Prostate gland (tissue), 2 donors: ENCODE measurements around the gene PARP14. TPM values are rescaled to one million over a fixed set of nuclear protein-coding genes. Genes with fewer than 3 reads are reported as not detected.
A peak's percentile ranks its signal among the peaks of the same experiment; 100 is the strongest.

Source experiments
- DNase-seq: peaks from one replicate; pipeline ENCODE4 v3.0.0-alpha.2; 2019; ENCODE audit warnings: low spot score
- H3K27ac ChIP-seq, 2 donors: fragments of 200-600 bp; sonication (generic); 2 replicates each; pipeline ENCODE4 v1.5.1; 2017 to 2019
- H3K27me3 ChIP-seq: fragments of 200-600 bp; sonication (generic); replicated peaks from 2 replicates; pipeline ENCODE4 v1.5.1; 2019; ENCODE audit not compliant: insufficient read depth
- H3K36me3 ChIP-seq, 2 donors: fragments of 200-600 bp; sonication (generic); 1 replicate in 1 of 2; 2 replicates in 1 of 2; pipeline versions ENCODE4 v1.5.1 to v1.8.1; 2017 to 2019
- H3K4me1 ChIP-seq: fragments of 200-600 bp; sonication (generic); replicated peaks from 2 replicates; pipeline ENCODE4 v1.5.1; 2019
- H3K4me3 ChIP-seq, 2 donors: fragments of 200-600 bp; sonication (generic); 2 replicates each; pipeline ENCODE4 v1.5.1; 2017 to 2019
- H3K9me3 ChIP-seq: fragments of 200-600 bp; sonication (generic); 2 replicates; pipeline ENCODE4 v1.5.1; 2017
- POLR2A ChIP-seq: fragments of 450-650 bp; IDR thresholded peaks from one replicate; pipeline ENCODE4 v1.6.1; 2016; ENCODE audit warnings: antibody characterized with exemption, mild to moderate bottlenecking
- POLR2AphosphoS5 ChIP-seq: sonication (generic); formaldehyde crosslinking; IDR thresholded peaks from one replicate; pipeline ENCODE4 v1.6.1; 2017; ENCODE audit warnings: antibody characterized with exemption
- WGBS: methylation state at CpG from one replicate; pipeline ENCODE4 v1.1.5; 2018; 5-methylcytosine and 5-hydroxymethylcytosine counted together
- intact Hi-C: fragments of 100-400 bp; cut with DNase I; formaldehyde crosslinking; loops from one replicate; pipeline ENCODE4 v1.14.2; 2022
- total RNA-seq, 2 donors: library from RNA; depleted of rRNA; stranded (reverse); fragments of >200 nt; gene quantifications; one replicate each; pipeline ENCODE4 v1.1.0, GENCODE V29; 2016
- TF ChIP-seq, protein P1 (sequence below), 4 experiments: fragments of 200-600 bp in 2 of 4; fragments of 450-650 bp in 2 of 4; sonication (generic) in 2 of 4; IDR thresholded peaks; 1 replicate in 3 of 4; 2 replicates in 1 of 4; pipeline ENCODE4 v1.5.1; 2016 to 2019; ENCODE audit warnings: antibody characterized with exemption in 4 of 4, mild to moderate bottlenecking in 2 of 4, moderate library complexity in 2 of 4

Gene PARP14, protein sequence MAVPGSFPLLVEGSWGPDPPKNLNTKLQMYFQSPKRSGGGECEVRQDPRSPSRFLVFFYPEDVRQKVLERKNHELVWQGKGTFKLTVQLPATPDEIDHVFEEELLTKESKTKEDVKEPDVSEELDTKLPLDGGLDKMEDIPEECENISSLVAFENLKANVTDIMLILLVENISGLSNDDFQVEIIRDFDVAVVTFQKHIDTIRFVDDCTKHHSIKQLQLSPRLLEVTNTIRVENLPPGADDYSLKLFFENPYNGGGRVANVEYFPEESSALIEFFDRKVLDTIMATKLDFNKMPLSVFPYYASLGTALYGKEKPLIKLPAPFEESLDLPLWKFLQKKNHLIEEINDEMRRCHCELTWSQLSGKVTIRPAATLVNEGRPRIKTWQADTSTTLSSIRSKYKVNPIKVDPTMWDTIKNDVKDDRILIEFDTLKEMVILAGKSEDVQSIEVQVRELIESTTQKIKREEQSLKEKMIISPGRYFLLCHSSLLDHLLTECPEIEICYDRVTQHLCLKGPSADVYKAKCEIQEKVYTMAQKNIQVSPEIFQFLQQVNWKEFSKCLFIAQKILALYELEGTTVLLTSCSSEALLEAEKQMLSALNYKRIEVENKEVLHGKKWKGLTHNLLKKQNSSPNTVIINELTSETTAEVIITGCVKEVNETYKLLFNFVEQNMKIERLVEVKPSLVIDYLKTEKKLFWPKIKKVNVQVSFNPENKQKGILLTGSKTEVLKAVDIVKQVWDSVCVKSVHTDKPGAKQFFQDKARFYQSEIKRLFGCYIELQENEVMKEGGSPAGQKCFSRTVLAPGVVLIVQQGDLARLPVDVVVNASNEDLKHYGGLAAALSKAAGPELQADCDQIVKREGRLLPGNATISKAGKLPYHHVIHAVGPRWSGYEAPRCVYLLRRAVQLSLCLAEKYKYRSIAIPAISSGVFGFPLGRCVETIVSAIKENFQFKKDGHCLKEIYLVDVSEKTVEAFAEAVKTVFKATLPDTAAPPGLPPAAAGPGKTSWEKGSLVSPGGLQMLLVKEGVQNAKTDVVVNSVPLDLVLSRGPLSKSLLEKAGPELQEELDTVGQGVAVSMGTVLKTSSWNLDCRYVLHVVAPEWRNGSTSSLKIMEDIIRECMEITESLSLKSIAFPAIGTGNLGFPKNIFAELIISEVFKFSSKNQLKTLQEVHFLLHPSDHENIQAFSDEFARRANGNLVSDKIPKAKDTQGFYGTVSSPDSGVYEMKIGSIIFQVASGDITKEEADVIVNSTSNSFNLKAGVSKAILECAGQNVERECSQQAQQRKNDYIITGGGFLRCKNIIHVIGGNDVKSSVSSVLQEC (N-terminal part only)
- 10 to 100 TPM; 28.1 to 43.3 TPM for total RNA-seq

DNA sequence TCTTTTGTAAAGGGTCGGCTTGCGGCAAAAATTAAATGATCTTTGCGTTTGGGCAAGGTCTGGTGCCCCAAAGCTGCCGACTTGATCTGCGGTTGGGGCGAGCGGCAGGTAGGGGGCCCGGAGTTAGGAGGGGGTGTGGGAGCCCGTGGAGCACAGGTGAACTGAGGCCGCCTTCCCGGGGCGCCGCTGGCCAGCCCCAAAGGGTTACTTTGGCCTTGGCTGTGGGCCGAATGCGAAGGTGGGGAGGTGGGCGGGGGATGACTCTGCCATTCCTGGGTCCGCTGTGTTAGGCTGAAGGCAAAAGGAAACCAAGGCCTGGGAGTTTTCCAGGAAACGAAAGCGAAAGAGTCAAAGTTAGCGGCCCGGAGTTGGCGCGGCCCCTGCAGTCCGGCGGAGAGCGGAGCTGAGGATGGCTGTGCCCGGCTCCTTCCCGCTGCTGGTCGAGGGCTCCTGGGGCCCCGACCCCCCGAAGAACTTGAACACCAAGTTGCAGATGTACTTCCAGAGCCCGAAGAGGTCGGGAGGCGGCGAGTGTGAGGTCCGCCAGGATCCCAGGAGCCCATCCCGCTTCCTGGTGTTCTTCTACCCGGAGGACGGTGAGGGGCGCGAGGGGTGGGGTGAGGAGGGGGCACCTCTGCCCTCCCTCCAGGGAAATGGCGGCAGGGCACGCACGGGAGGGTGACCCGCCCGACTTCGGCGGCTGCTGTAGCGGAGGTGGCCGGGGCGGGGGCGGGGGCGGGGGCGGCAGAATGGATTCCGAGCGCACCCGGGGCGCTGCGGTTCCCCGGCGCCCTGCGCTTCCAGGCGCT lies at the start of gene PARP14:
Gene PARP14 (plus strand): TSS at position 365 of the 809 bp plus-strand sequence. CDS start 45 bp downstream, at position 410.
- H3K9me3 ChIP-seq, result no peaks in the 10 kb centered on the region
- no peaks in the 10 kb centered on the region for H3K36me3 ChIP-seq
- H3K27ac ChIP-seq, result peak within 1 kb of the TSS; percentile 96
- DNase-seq, result peak; percentile 71
- H3K27me3 ChIP-seq, result no peaks in the 10 kb centered on the region
- peak within 1 kb of the TSS; percentile 73 to 83 for H3K4me3 ChIP-seq
- under 1% methylated on average over 59 of the region's 63 CpGs for WGBS
- intact Hi-C loops, result no loop called here
- no peaks in the 10 kb centered on the region for H3K4me1 ChIP-seq
- TF ChIP-seq, protein P1, sequence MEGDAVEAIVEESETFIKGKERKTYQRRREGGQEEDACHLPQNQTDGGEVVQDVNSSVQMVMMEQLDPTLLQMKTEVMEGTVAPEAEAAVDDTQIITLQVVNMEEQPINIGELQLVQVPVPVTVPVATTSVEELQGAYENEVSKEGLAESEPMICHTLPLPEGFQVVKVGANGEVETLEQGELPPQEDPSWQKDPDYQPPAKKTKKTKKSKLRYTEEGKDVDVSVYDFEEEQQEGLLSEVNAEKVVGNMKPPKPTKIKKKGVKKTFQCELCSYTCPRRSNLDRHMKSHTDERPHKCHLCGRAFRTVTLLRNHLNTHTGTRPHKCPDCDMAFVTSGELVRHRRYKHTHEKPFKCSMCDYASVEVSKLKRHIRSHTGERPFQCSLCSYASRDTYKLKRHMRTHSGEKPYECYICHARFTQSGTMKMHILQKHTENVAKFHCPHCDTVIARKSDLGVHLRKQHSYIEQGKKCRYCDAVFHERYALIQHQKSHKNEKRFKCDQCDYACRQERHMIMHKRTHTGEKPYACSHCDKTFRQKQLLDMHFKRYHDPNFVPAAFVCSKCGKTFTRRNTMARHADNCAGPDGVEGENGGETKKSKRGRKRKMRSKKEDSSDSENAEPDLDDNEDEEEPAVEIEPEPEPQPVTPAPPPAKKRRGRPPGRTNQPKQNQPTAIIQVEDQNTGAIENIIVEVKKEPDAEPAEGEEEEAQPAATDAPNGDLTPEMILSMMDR (IDR thresholded peaks at IDR 0.05), result peak in 1 of 4 experiments; percentile 51
- peak; percentile 51 for TF ChIP-seq POLR2AphosphoS5
- TF ChIP-seq POLR2A, result peak; percentile 48

DNA sequence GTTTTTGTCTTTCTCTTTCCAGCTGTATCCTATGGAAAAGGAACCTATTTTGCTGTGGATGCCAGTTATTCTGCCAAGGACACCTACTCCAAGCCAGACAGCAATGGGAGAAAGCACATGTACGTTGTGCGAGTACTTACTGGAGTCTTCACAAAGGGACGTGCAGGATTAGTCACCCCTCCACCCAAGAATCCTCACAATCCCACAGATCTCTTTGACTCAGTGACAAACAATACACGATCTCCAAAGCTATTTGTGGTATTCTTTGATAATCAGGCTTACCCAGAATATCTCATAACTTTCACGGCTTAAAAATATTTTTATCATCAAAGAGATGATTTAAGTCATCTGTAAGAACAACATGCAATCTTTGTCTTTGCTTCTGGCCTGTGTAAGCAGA lies 44.9 kb upstream of the PARP14 start:
- Histone ChIP-seq H3K27me3 (no peaks in the 10 kb centered on the region), H3K36me3 (no peaks in the 10 kb centered on the region), H3K4me3 (no peak overlapping the region), H3K4me1 (no peaks in the 10 kb centered on the region), H3K27ac (no peak overlapping the region), H3K9me3 (no peaks in the 10 kb centered on the region)
- 52% methylated on average over 5 of the region's 5 CpGs for WGBS
- intact Hi-C loops, result no loop called here
- TF ChIP-seq, protein P1 (IDR thresholded peaks at IDR 0.05), result no peak
- TF ChIP-seq POLR2AphosphoS5 (no peak), POLR2A (no peak)
- no peak for DNase-seq

DNA sequence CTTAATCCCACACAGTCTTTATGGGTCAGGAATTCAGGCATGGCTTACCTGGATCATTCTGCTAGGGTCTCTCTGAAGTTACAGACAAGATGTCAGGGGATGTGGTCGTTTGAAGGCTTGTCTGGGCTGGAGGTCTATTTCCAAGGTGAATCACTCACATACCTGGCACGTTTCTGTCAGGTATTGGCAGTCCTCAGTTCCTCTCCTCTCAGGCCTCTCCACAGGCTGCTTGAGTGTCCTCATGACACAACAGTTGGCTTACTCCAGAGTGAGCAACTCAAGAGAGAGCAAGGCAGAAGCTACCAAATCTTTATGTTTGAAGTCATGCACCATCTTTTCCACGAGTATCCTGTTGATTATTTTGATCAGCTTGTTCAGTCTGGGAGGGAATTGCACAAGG lies 43.9 kb upstream of the PARP14 start:
- Histone ChIP-seq H3K36me3 (no peaks in the 10 kb centered on the region), H3K27ac (no peak overlapping the region), H3K9me3 (no peaks in the 10 kb centered on the region), H3K4me1 (no peaks in the 10 kb centered on the region), H3K4me3 (no peak overlapping the region), H3K27me3 (no peaks in the 10 kb centered on the region)
- intact Hi-C loops, result no loop called here
- DNase-seq, result no peak
- WGBS, result 59% methylated on average over 3 of the region's 3 CpGs
- TF ChIP-seq, protein P1 (IDR thresholded peaks at IDR 0.05), result no peak
- no peak for TF ChIP-seq POLR2AphosphoS5
- no peak for TF ChIP-seq POLR2A

DNA sequence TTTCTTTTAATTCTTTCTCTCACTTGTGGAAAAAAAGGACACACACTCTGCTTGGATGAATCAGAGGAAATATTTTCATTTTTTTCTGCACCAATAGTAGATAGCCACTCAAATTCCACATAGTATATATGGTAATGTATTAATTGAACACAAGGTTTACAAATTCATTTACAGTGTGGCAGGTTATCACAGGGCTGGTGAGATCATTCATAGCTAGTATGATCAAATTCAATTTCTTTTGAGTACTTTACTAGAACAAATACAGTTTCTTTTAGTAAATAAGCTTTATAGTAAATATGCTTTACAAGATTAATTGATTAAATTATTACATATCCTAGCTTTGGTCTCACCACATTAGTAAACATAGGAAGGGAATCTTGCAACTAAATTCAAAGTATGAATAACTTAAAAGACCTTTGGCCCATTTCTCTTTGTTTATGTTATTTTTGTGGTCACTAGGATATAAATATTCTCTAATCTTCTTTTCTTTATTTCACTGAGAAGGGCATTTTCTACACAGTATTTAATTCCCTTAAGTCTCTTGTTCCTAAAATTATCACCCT lies 40.1 kb upstream of the PARP14 start:
- Histone ChIP-seq H3K4me1 (no peaks in the 10 kb centered on the region), H3K36me3 (no peaks in the 10 kb centered on the region), H3K27ac (no peak overlapping the region), H3K4me3 (no peak overlapping the region), H3K9me3 (no peaks in the 10 kb centered on the region), H3K27me3 (no peaks in the 10 kb centered on the region)
- intact Hi-C loops, result no loop called here
- TF ChIP-seq, protein P1 (IDR thresholded peaks at IDR 0.05), result no peak
- TF ChIP-seq POLR2AphosphoS5 (no peak), POLR2A (no peak)
- DNase-seq, result no peak
